K562 (cell line): ENCODE data around the gene PLCB4. TPM values are rescaled to one million over a fixed set of nuclear protein-coding genes. Genes with fewer than 3 reads are reported as not detected.

Experiments used
- ATAC-seq: fragments of 200-7000 bp; cut with Tn5 transposase; 3 replicates; pipeline ENCODE4 v1.9.1; 2020; ENCODE audit warnings: moderate library complexity
- BruUV-seq: library from RNA; stranded (reverse); fragments of 400-500 nt; replicated peaks from 2 replicates; lab custom pipeline; 2021; lab: Mats Ljungman, UMichigan
- CTCF ChIA-PET: fragments of 300-600 bp; formaldehyde crosslinking; extraction: SDS; loops from one replicate; lab custom pipeline; 2021; ENCODE audit warnings: low intra/inter-chr PET ratio; lab: Yijun Ruan, JAX
- POLR2A ChIA-PET: fragments of 300-600, 350-650 bp; sonication (Branson Sonifier 250); formaldehyde crosslinking; extraction: SDS; loops from one replicate; lab custom pipeline; 2021; ENCODE audit warnings: antibody characterized with exemption, inconsistent platforms; lab: Yijun Ruan, JAX
- DNase-seq, 4 experiments: peaks; one replicate each; pipeline versions ENCODE4 v3.0.0 to v3.0.0-alpha.2; 2011 to 2018; ENCODE audit warnings: low spot score in 3 of 4, mixed read lengths in 3 of 4; ENCODE audit errors: extremely low read depth in 1 of 4
- FAIRE-seq: peaks from 2 replicates; lab custom pipeline; 2011; peaks lifted over from hg19 to GRCh38; lab: Jason Lieb, UNC
- H2AFZ ChIP-seq: 2 replicates; pipeline ENCODE4 v1.6.0; 2011; ENCODE audit warnings: low read depth, low read length, control low read depth, inconsistent platforms
- H3K27ac ChIP-seq: fragments of 200-600 bp; 3 replicates; pipeline ENCODE4 v1.8.0; 2011; ENCODE audit warnings: low read depth, mild to moderate bottlenecking, control low read depth, inconsistent platforms, low read length, moderate library complexity, mixed read lengths; ENCODE audit errors: extremely low read depth
- H3K27me3 ChIP-seq, 2 experiments: fragments of 300-600 bp in 1 of 2; 2 replicates in 1 of 2; 3 replicates in 1 of 2; pipeline versions ENCODE4 v1.6.0 to v1.8.0; 2011; ENCODE audit warnings: inconsistent platforms in 2 of 2, low read length in 2 of 2, mild to moderate bottlenecking in 1 of 2, mixed read lengths in 1 of 2, moderate library complexity in 1 of 2; ENCODE audit not compliant: control insufficient read depth in 2 of 2, insufficient read depth in 2 of 2
- H3K36me3 ChIP-seq: fragments of 300-600 bp; 3 replicates; pipeline ENCODE4 v1.8.0; 2011; ENCODE audit warnings: mild to moderate bottlenecking, low read length, inconsistent platforms; ENCODE audit not compliant: control insufficient read depth, insufficient read depth
- H3K4me1 ChIP-seq, 2 experiments: fragments of 200-600 bp in 1 of 2; replicated peaks in 1 of 2; 2 replicates in 1 of 2; 3 replicates in 1 of 2; pipeline versions ENCODE4 v1.5.1 to v1.8.0; 2011; ENCODE audit warnings: inconsistent platforms in 2 of 2, low read length in 2 of 2, mild to moderate bottlenecking in 1 of 2, mixed read lengths in 1 of 2, moderate library complexity in 1 of 2; ENCODE audit not compliant: control insufficient read depth in 2 of 2, insufficient read depth in 2 of 2
- H3K4me2 ChIP-seq: 2 replicates; pipeline ENCODE4 v1.6.1; 2011; ENCODE audit warnings: low read length, control low read depth, inconsistent platforms, mixed read lengths; ENCODE audit not compliant: insufficient read depth
- H3K4me3 ChIP-seq: fragments of 200-600 bp; sonication (generic), shearing (Covaris generic); 2 replicates; pipeline ENCODE4 v1.5.1; 2016; ENCODE audit warnings: control low read depth, inconsistent platforms
- H3K79me2 ChIP-seq: fragments of 200-600 bp; 3 replicates; pipeline ENCODE4 v1.8.0; 2011; ENCODE audit warnings: low read length, inconsistent platforms; ENCODE audit not compliant: control insufficient read depth, insufficient read depth
- H3K9ac ChIP-seq, 2 experiments: 2 replicates each; pipeline versions ENCODE4 v1.6.0 to v1.6.1; 2011; ENCODE audit warnings: low read depth in 2 of 2, low read length in 2 of 2, control low read depth in 1 of 2, inconsistent platforms in 1 of 2, mild to moderate bottlenecking in 1 of 2, mixed read lengths in 1 of 2; ENCODE audit not compliant: insufficient read depth in 1 of 2
- H3K9me1 ChIP-seq: one replicate; pipeline ENCODE4 v1.6.0; 2011; ENCODE audit warnings: inconsistent platforms, mild to moderate bottlenecking, low read length, moderate library complexity; ENCODE audit not compliant: control insufficient read depth, insufficient read depth
- H3K9me3 ChIP-seq: replicated peaks from 2 replicates; pipeline ENCODE4 v1.5.1; 2011; ENCODE audit warnings: low read depth, low read length, inconsistent platforms; ENCODE audit not compliant: control insufficient read depth, insufficient read depth
- H4K20me1 ChIP-seq: replicated peaks from 2 replicates; pipeline ENCODE4 v1.6.1; 2011; ENCODE audit warnings: low read length, inconsistent platforms, mixed read lengths; ENCODE audit not compliant: control insufficient read depth, insufficient read depth
- CXXC5 ChIP-seq: fragments of 250-450 bp; sonication (Bioruptor Pico); IDR thresholded peaks from 2 replicates; pipeline ENCODE4 v1.8.0; 2022; ENCODE audit warnings: inconsistent platforms, mild to moderate bottlenecking, moderate library complexity
- E2F5 ChIP-seq: sonication (generic); formaldehyde crosslinking; IDR thresholded peaks from 2 replicates; pipeline ENCODE4 v1.8.0; 2022; ENCODE audit warnings: mild to moderate bottlenecking, missing genetic modification reagents
- FOXA1 ChIP-seq: fragments of 450-650 bp; IDR thresholded peaks from 2 replicates; pipeline ENCODE4 v1.6.1; 2016; ENCODE audit warnings: mild to moderate bottlenecking, borderline replicate concordance
- FOXJ2 ChIP-seq: fragments of 200-800 bp; sonication (Bioruptor generic); IDR thresholded peaks from 2 replicates; pipeline ENCODE4 v1.6.1; 2016; ENCODE audit warnings: missing genetic modification characterization, missing compliant biosample characterization
- FUS ChIP-seq: fragments of 200-400 bp; formaldehyde crosslinking; optimal IDR thresholded peaks from 2 replicates; pipeline ENCODE3; 2017; ENCODE audit warnings: low read depth, low read length
- HDAC1 ChIP-seq, 2 experiments: fragments of 450-650 bp; IDR thresholded peaks; 2 replicates each; pipeline ENCODE4 v1.6.1; 2016 to 2017; ENCODE audit warnings: inconsistent platforms in 1 of 2, mild to moderate bottlenecking in 1 of 2, moderate library complexity in 1 of 2
- HES1 ChIP-seq: fragments of 450-650 bp; IDR thresholded peaks from 2 replicates; pipeline ENCODE4 v1.6.1; 2016; ENCODE audit warnings: low read depth, mild to moderate bottlenecking, moderate library complexity
- HOXB6 ChIP-seq: fragments of 250-450 bp; sonication (Bioruptor Pico); IDR thresholded peaks from 2 replicates; pipeline ENCODE4 v1.5.1; 2022; ENCODE audit warnings: mild to moderate bottlenecking, borderline replicate concordance
- KHSRP ChIP-seq: fragments of 450-650 bp; IDR thresholded peaks from 2 replicates; pipeline ENCODE4 v1.6.1; 2017
- MAFK ChIP-seq: IDR thresholded peaks from 2 replicates; pipeline ENCODE4 v1.6.1; 2011; ENCODE audit warnings: low read length, improper control_type of control experiment
- MXI1 ChIP-seq: IDR thresholded peaks from 2 replicates; pipeline ENCODE4 v1.6.1; 2011; ENCODE audit warnings: low read depth, mild to moderate bottlenecking, improper control_type of control experiment, low read length
- NR1H2 ChIP-seq: sonication (generic); formaldehyde crosslinking; IDR thresholded peaks from 2 replicates; pipeline ENCODE4 v1.4.0; 2020; ENCODE audit warnings: mild to moderate bottlenecking, missing genetic modification reagents
- NUFIP1 ChIP-seq: fragments of 450-650 bp; IDR thresholded peaks from 2 replicates; pipeline ENCODE4 v1.6.1; 2018; ENCODE audit not compliant: partially characterized antibody
- PTBP1 ChIP-seq: fragments of 200-400 bp; formaldehyde crosslinking; IDR thresholded peaks from 2 replicates; pipeline ENCODE4 v1.6.1; 2017; ENCODE audit warnings: low read depth, low read length
- SRF ChIP-seq, 2 experiments: fragments of 250-450, 450-650 bp in 1 of 2; sonication (Bioruptor Pico) in 1 of 2; sonication (generic) in 1 of 2; formaldehyde crosslinking; IDR thresholded peaks; 2 replicates each; pipeline versions ENCODE4 v1.5.0 to v1.5.1; 2020 to 2022; ENCODE audit warnings: mild to moderate bottlenecking in 1 of 2, missing genetic modification reagents in 1 of 2
- TSHZ1 ChIP-seq: fragments of 250-450 bp; sonication (Bioruptor Pico); IDR thresholded peaks from 2 replicates; pipeline ENCODE4 v1.4.0; 2020; ENCODE audit warnings: mild to moderate bottlenecking, moderate library complexity
- ZBTB8A ChIP-seq: fragments of 450-650 bp; IDR thresholded peaks from 2 replicates; pipeline ENCODE4 v1.6.1; 2018; ENCODE audit warnings: mild to moderate bottlenecking, moderate library complexity; ENCODE audit not compliant: partially characterized antibody
- ZNF140 ChIP-seq: fragments of 250-450 bp; sonication (Bioruptor Pico); IDR thresholded peaks from 2 replicates; pipeline ENCODE4 v1.8.0; 2021; ENCODE audit warnings: moderate library complexity, mild to moderate bottlenecking, inconsistent platforms
- in situ Hi-C: fragments of 300-500 bp; cut with MboI; formaldehyde crosslinking; loops from 4 replicates; pipeline ENCODE4 v1.15.0; 2018; ENCODE audit warnings: inconsistent platforms, mixed read lengths
- intact Hi-C: fragments of 100-400 bp; cut with micrococcal nuclease; formaldehyde crosslinking; loops from 2 replicates; pipeline ENCODE4 v1.14.2; 2022
- polyA plus RNA-seq, 8 experiments: library from polyadenylated mRNA; depleted of rRNA in 4 of 8; stranded (reverse) in 5 of 8; unstranded in 3 of 8; fragments of >200 nt; fragmentation: Nextera tagmentation in 2 of 8; fragmentation: Illumina TruSeq in 1 of 8; extraction: Ambion mirVana in 2 of 8; extraction: Trizol in 1 of 8; gene quantifications; 2 replicates each; pipeline versions ENCODE4 v1.2.1 to v1.2.3, GENCODE V29; 2011 to 2014; ENCODE audit warnings: inconsistent platforms in 1 of 8, missing spikeins in 1 of 8
- total RNA-seq, 7 experiments: library from RNA; depleted of rRNA in 6 of 7; stranded (reverse); fragments of >200 nt in 6 of 7; fragmentation: Illumina TruSeq in 2 of 7; extraction: Trizol in 2 of 7; gene quantifications; 2 replicates each; pipeline versions ENCODE4 v1.2.1 to v1.2.3, GENCODE V29; 2011 to 2021; ENCODE audit warnings: low replicate concordance in 1 of 7

PLCB4 gene
- total and polyA plus RNA-seq, 9 of the 15 experiments (the other 6 are each of a cell fraction or from before 2014, with no cell fraction given), result 0.20 to 2.9 (median 0.52) TPM

GRCh38 chr20:9081423-9081966 lies 12.6 kb downstream of the PLCB4 start (continued):
- TF ChIP-seq TSHZ1, result no peak
- TF ChIP-seq MAFK, result peak; percentile 37; the same call in 1 of the 2 replicates
- no peak for TF ChIP-seq MXI1
- no peak for TF ChIP-seq FOXA1
- no peak for TF ChIP-seq HES1

GRCh38 chr20:9082741-9083140 lies 13.9 kb downstream of the PLCB4 start:
- CTCF ChIA-PET, result no interaction called here
- BruUV-seq, result no TSS peak
- DNase-seq, result no peak
- Histone ChIP-seq H3K4me1 (no peaks in the 10 kb centered on the region; a peak in 1 of 5 replicates), H3K4me2 (no peak overlapping the region), H3K27me3 (no peaks in the 10 kb centered on the region), H3K36me3 (no peaks in the 10 kb centered on the region), H3K9me1 (no peaks in the 10 kb centered on the region), H3K27ac (no peak overlapping the region), H4K20me1 (no peaks in the 10 kb centered on the region), H3K9ac (no peak overlapping the region), H2AFZ (0 out of 2 replicates have a peak overlapping the region, but pooled peaks have one; percentile 16), H3K4me3 (no peak overlapping the region), H3K79me2 (no peaks in the 10 kb centered on the region), H3K9me3 (no peaks in the 10 kb centered on the region)
- FAIRE-seq, result no peak
- in situ Hi-C loops (no loop called here), intact Hi-C loops (no loop called here)
- no peak for ATAC-seq
- POLR2A ChIA-PET, result no interaction called here
- TF ChIP-seq SRF (CRISPR knock-in tag; IDR thresholded peaks at IDR 0.05), result no peak
- no peak for TF ChIP-seq PTBP1
- no peak for TF ChIP-seq HOXB6 (CRISPR knock-in tag)
- no peak for TF ChIP-seq HDAC1 (IDR thresholded peaks at IDR 0.05)
- no peak for TF ChIP-seq FOXJ2 (tag)
- TF ChIP-seq NR1H2, result no peak
- no peak for TF ChIP-seq ZNF140
- no peak for TF ChIP-seq E2F5 (CRISPR knock-in tag)
- TF ChIP-seq ZBTB8A, result no peak
- no peak for TF ChIP-seq KHSRP
- TF ChIP-seq NUFIP1, result no peak
- TF ChIP-seq FUS, result no peak
- no peak for TF ChIP-seq CXXC5 (CRISPR knock-in tag)
